Astrocyte (in vitro differentiated cells and primary cell): ENCODE results near the gene NFATC4. TPM values are rescaled to one million over a fixed set of nuclear protein-coding genes. Genes with fewer than 3 reads are reported as not detected.

ENCODE experiments used
- DNase-seq: peaks from one replicate; pipeline ENCODE4 v3.0.0-alpha.2; 2010; ENCODE audit warnings: low read depth
- FAIRE-seq: peaks from 2 replicates; lab custom pipeline; 2011; peaks lifted over from hg19 to GRCh38; lab: Jason Lieb, UNC
- H2AFZ ChIP-seq: 2 replicates; pipeline ENCODE4 v1.6.0; 2012; ENCODE audit warnings: low read depth, low read length, inconsistent platforms
- H3K27ac ChIP-seq: 2 replicates; pipeline ENCODE4 v1.5.1; 2011; ENCODE audit warnings: low read depth, low read length, inconsistent platforms
- H3K27me3 ChIP-seq: 2 replicates; pipeline ENCODE4 v1.6.0; 2011; ENCODE audit warnings: low read length, inconsistent platforms; ENCODE audit not compliant: insufficient read depth
- H3K36me3 ChIP-seq: 2 replicates; pipeline ENCODE4 v1.5.1; 2011; ENCODE audit warnings: low read length, inconsistent platforms; ENCODE audit not compliant: insufficient read depth
- H3K4me1 ChIP-seq: 2 replicates; pipeline ENCODE4 v1.5.1; 2011; ENCODE audit warnings: low read length, inconsistent platforms; ENCODE audit not compliant: insufficient read depth
- H3K4me2 ChIP-seq: 2 replicates; pipeline ENCODE4 v1.6.0; 2012; ENCODE audit warnings: low read length, inconsistent platforms
- H3K4me3 ChIP-seq: 2 replicates; pipeline ENCODE4 v1.5.1; 2011; ENCODE audit warnings: low read depth, mild to moderate bottlenecking, low read length, inconsistent platforms; ENCODE audit not compliant: insufficient read depth
- H3K79me2 ChIP-seq: 2 replicates; pipeline ENCODE4 v1.6.0; 2012; ENCODE audit warnings: mild to moderate bottlenecking, low read length, inconsistent platforms; ENCODE audit not compliant: insufficient read depth
- H3K9ac ChIP-seq: 2 replicates; pipeline ENCODE4 v1.6.0; 2012; ENCODE audit warnings: mild to moderate bottlenecking, low read length, inconsistent platforms
- H3K9me3 ChIP-seq: 2 replicates; pipeline ENCODE4 v1.5.1; 2012; ENCODE audit warnings: low read depth, mild to moderate bottlenecking, low read length, inconsistent platforms; ENCODE audit not compliant: insufficient read depth
- H4K20me1 ChIP-seq: 2 replicates; pipeline ENCODE4 v1.6.0; 2012; ENCODE audit warnings: low read length, inconsistent platforms; ENCODE audit not compliant: insufficient read depth
- H3K27ac Mint-ChIP-seq: one replicate; pipeline ENCODE4 v1.8.0; 2021; ENCODE audit warnings: mild to moderate bottlenecking, mixed read lengths; ENCODE audit not compliant: unreplicated experiment
- H3K27me3 Mint-ChIP-seq: one replicate; pipeline ENCODE4 v1.8.0; 2021; ENCODE audit warnings: low read depth, mixed read lengths; ENCODE audit not compliant: unreplicated experiment
- H3K36me3 Mint-ChIP-seq: one replicate; pipeline ENCODE4 v1.8.0; 2021; ENCODE audit warnings: low read depth, mixed read lengths; ENCODE audit not compliant: unreplicated experiment
- H3K4me1 Mint-ChIP-seq: one replicate; pipeline ENCODE4 v1.8.0; 2021; ENCODE audit warnings: low read depth, mixed read lengths; ENCODE audit not compliant: unreplicated experiment
- H3K4me3 Mint-ChIP-seq: one replicate; pipeline ENCODE4 v1.8.0; 2021; ENCODE audit warnings: mild to moderate bottlenecking, moderate library complexity, mixed read lengths; ENCODE audit not compliant: unreplicated experiment
- H3K9me3 Mint-ChIP-seq: one replicate; pipeline ENCODE4 v1.8.0; 2021; ENCODE audit warnings: mild to moderate bottlenecking, mixed read lengths; ENCODE audit not compliant: unreplicated experiment
- CTCF ChIP-seq: IDR thresholded peaks from 2 replicates; pipeline ENCODE4 v1.5.1; 2011; ENCODE audit warnings: low read depth, mild to moderate bottlenecking, inconsistent platforms, low read length, moderate library complexity; ENCODE audit not compliant: insufficient read depth
- EZH2 ChIP-seq: IDR thresholded peaks from 2 replicates; pipeline ENCODE4 v1.6.1; 2012; ENCODE audit warnings: mild to moderate bottlenecking, low read length, inconsistent platforms; ENCODE audit not compliant: insufficient read depth
- total RNA-seq: library from RNA; stranded (reverse); gene quantifications from 2 replicates; pipeline ENCODE4 v1.2.1, GENCODE V29; 2021

The NFATC4 gene
- total RNA-seq, 1 donor from 2014 or later: 61.9 TPM

- Histone ChIP-seq H3K27ac (no peak overlapping the region), H3K27me3 (no peaks in the 10 kb centered on the region), H3K79me2 (no peaks in the 10 kb centered on the region), H3K9me3 (no peaks in the 10 kb centered on the region), H2AFZ (no peak overlapping the region), H3K36me3 (peaks cover 12% of the 10 kb centered on the region), H3K4me1 (peaks cover 6% of the 10 kb centered on the region), H3K4me3 (no peak overlapping the region), H3K4me2 (no peak overlapping the region), H4K20me1 (peaks cover 29% of the 10 kb centered on the region), H3K9ac (no peak overlapping the region)
- H3K4me1 Mint-ChIP-seq: peaks cover 8% of the 10 kb centered on the region
- DNase-seq (no peak), FAIRE-seq (no peak)
- TF ChIP-seq EZH2 (no peak), CTCF (no peak)
- H3K4me3 Mint-ChIP-seq: no peak overlapping the region
- H3K9me3 Mint-ChIP-seq: no peaks in the 10 kb centered on the region
- H3K36me3 Mint-ChIP-seq: peaks cover 25% of the 10 kb centered on the region
- no peak overlapping the region for H3K27ac Mint-ChIP-seq
- H3K27me3 Mint-ChIP-seq: no peaks in the 10 kb centered on the region
Measured at GRCh38 chr14:24372701-24373416, 4.9 kb downstream of the NFATC4 start.

GRCh38 chr14:24376448-24377070, 8.6 kb downstream of the NFATC4 start:
- peaks cover 5% of the 10 kb centered on the region for H3K4me1 Mint-ChIP-seq
- H3K36me3 ChIP-seq: peaks cover 12% of the 10 kb centered on the region

More at GRCh38 chr14:24376448-24377070, 8.6 kb downstream of the NFATC4 start:
- no peak for TF ChIP-seq EZH2
- TF ChIP-seq CTCF: no peak
- Mint-ChIP-seq H3K9me3 (peaks cover 2% of the 10 kb centered on the region), H3K27me3 (no peaks in the 10 kb centered on the region), H3K27ac (no peak overlapping the region), H3K4me3 (no peak overlapping the region), H3K36me3 (peaks cover 32% of the 10 kb centered on the region)
- Histone ChIP-seq H3K79me2 (no peaks in the 10 kb centered on the region), H4K20me1 (peaks cover 23% of the 10 kb centered on the region), H2AFZ (no peak overlapping the region), H3K9me3 (no peaks in the 10 kb centered on the region), H3K27me3 (no peaks in the 10 kb centered on the region), H3K4me1 (no peaks in the 10 kb centered on the region), H3K4me2 (no peak overlapping the region), H3K4me3 (no peak overlapping the region), H3K9ac (no peak overlapping the region), H3K27ac (no peak overlapping the region)
- FAIRE-seq (no peak), DNase-seq (no peak)
